Measurements from ENCODE around the gene RBM20. TPM values are rescaled to one million over a fixed set of nuclear protein-coding genes. Genes with fewer than 3 reads are reported as not detected.

RBM20 gene
- total and polyA plus RNA-seq, 2 of the 13 experiments (the other 11 are each of a cell fraction or from before 2014, with no cell fraction given): 0.02 to 0.22 TPM

GRCh38 chr10:110834629-110835301 is 190.6 kb downstream of the RBM20 start (continued):
- TF ChIP-seq SIX4 (CRISPR knock-in tag; IDR thresholded peaks at IDR 0.05) (peak; percentile 18; the same call in 1 of the 2 replicates), ZNF503 (CRISPR knock-in tag; IDR thresholded peaks at IDR 0.05) (no peak), KLF12 (CRISPR knock-in tag; IDR thresholded peaks at IDR 0.05; ENCODE audit: borderline replicate concordance) (no peak), PAF1 (CRISPR knock-in tag; IDR thresholded peaks at IDR 0.05) (no peak), ZNF691 (CRISPR knock-in tag; IDR thresholded peaks at IDR 0.05; ENCODE audit: borderline replicate concordance, low read depth) (peak; percentile 94), STAT5B (CRISPR knock-in tag; IDR thresholded peaks at IDR 0.05) (no peak), ZNF660 (CRISPR knock-in tag; IDR thresholded peaks at IDR 0.05; ENCODE audit: borderline replicate concordance, low read depth) (no peak), NFYC (CRISPR knock-in tag; IDR thresholded peaks at IDR 0.05) (no peak), MAFF (IDR thresholded peaks at IDR 0.05; ENCODE audit: low read depth, low read length) (no peak), PITX1 (CRISPR knock-in tag; IDR thresholded peaks at IDR 0.05) (no peak), CBX1 (IDR thresholded peaks at IDR 0.05; ENCODE audit: low read depth) (no peak), SALL2 (CRISPR knock-in tag; IDR thresholded peaks at IDR 0.05) (no peak), ZNF792 (CRISPR knock-in tag; IDR thresholded peaks at IDR 0.05) (no peak)
